ENCODE results near the gene TTC6. TPM values are rescaled to one million over a fixed set of nuclear protein-coding genes. Genes with fewer than 3 reads are reported as not detected.

TTC6 gene
- total RNA-seq, 1 donor, result under 0.01 TPM

GRCh38 chr14:37563189-37563588, 32.2 kb upstream of the TTC6 start:
- H4K20me1 ChIP-seq (ENCODE audit: insufficient read depth, low read length), result no peaks in the 10 kb centered on the region
- H3K79me2 ChIP-seq (ENCODE audit: insufficient read depth, low read length), result no peaks in the 10 kb centered on the region
- DNase-seq (ENCODE audit: insufficient read length, low spot score, missing footprints), result no peak
- no peak overlapping the region for H3K27ac ChIP-seq (ENCODE audit: low read depth, low read length)
- H3K9me3 ChIP-seq (ENCODE audit: low read depth, low read length), result no peaks in the 10 kb centered on the region
- no peak overlapping the region for H2AFZ ChIP-seq (ENCODE audit: low read length)
- no peak overlapping the region for H3K4me2 ChIP-seq (ENCODE audit: insufficient read depth, low read length)
- no peaks in the 10 kb centered on the region for H3K36me3 ChIP-seq (ENCODE audit: insufficient read depth, low read length)
- H3K4me1 ChIP-seq (ENCODE audit: insufficient read depth, low read length), result no peaks in the 10 kb centered on the region
- TF ChIP-seq CTCF (IDR thresholded peaks at IDR 0.05; ENCODE audit: extremely low read depth, low read depth, low read length), result no peak
- H3K4me3 ChIP-seq (ENCODE audit: insufficient read depth, low read length), result no peak overlapping the region
- no peaks in the 10 kb centered on the region for H3K27me3 ChIP-seq (ENCODE audit: insufficient read depth, low read length)

GRCh38 chr14:37565550-37565949, 29.9 kb upstream of the TTC6 start:
- H2AFZ ChIP-seq (ENCODE audit: low read length), result no peak overlapping the region
- H3K36me3 ChIP-seq (ENCODE audit: insufficient read depth, low read length), result no peaks in the 10 kb centered on the region
- no peak for DNase-seq (ENCODE audit: insufficient read length, low spot score, missing footprints)
- no peaks in the 10 kb centered on the region for H3K27me3 ChIP-seq (ENCODE audit: insufficient read depth, low read length)
- no peaks in the 10 kb centered on the region for H4K20me1 ChIP-seq (ENCODE audit: insufficient read depth, low read length)
- no peak for TF ChIP-seq CTCF (IDR thresholded peaks at IDR 0.05; ENCODE audit: extremely low read depth, low read depth, low read length)
- no peak overlapping the region for H3K27ac ChIP-seq (ENCODE audit: low read depth, low read length)
- H3K4me2 ChIP-seq (ENCODE audit: insufficient read depth, low read length), result no peak overlapping the region
- H3K9me3 ChIP-seq (ENCODE audit: low read depth, low read length), result no peaks in the 10 kb centered on the region
- no peaks in the 10 kb centered on the region for H3K79me2 ChIP-seq (ENCODE audit: insufficient read depth, low read length)
- H3K4me3 ChIP-seq (ENCODE audit: insufficient read depth, low read length), result no peak overlapping the region
- no peaks in the 10 kb centered on the region for H3K4me1 ChIP-seq (ENCODE audit: insufficient read depth, low read length)

- H3K36me3 ChIP-seq (ENCODE audit: insufficient read depth, low read length), result no peaks in the 10 kb centered on the region
- no peak overlapping the region for H3K27ac ChIP-seq (ENCODE audit: low read depth, low read length)
- no peak for DNase-seq (ENCODE audit: insufficient read length, low spot score, missing footprints)
- H3K9me3 ChIP-seq (ENCODE audit: low read depth, low read length), result no peaks in the 10 kb centered on the region
- H3K27me3 ChIP-seq (ENCODE audit: insufficient read depth, low read length), result no peaks in the 10 kb centered on the region
- no peak overlapping the region for H3K4me3 ChIP-seq (ENCODE audit: insufficient read depth, low read length)
- no peak overlapping the region for H3K4me2 ChIP-seq (ENCODE audit: insufficient read depth, low read length)
- no peak overlapping the region for H2AFZ ChIP-seq (ENCODE audit: low read length)
- no peaks in the 10 kb centered on the region for H3K79me2 ChIP-seq (ENCODE audit: insufficient read depth, low read length)
- no peak for TF ChIP-seq CTCF (IDR thresholded peaks at IDR 0.05; ENCODE audit: extremely low read depth, low read depth, low read length)
- no peaks in the 10 kb centered on the region for H4K20me1 ChIP-seq (ENCODE audit: insufficient read depth, low read length)
- no peaks in the 10 kb centered on the region for H3K4me1 ChIP-seq (ENCODE audit: insufficient read depth, low read length)
Measured at GRCh38 chr14:37566811-37567371, 28.5 kb upstream of the TTC6 start.

- H3K4me1 ChIP-seq (ENCODE audit: insufficient read depth, low read length), result no peaks in the 10 kb centered on the region
- H2AFZ ChIP-seq (ENCODE audit: low read length), result no peak overlapping the region
- no peak overlapping the region for H3K4me2 ChIP-seq (ENCODE audit: insufficient read depth, low read length)
- H3K36me3 ChIP-seq (ENCODE audit: insufficient read depth, low read length), result no peaks in the 10 kb centered on the region
- TF ChIP-seq CTCF (IDR thresholded peaks at IDR 0.05; ENCODE audit: extremely low read depth, low read depth, low read length), result no peak
- DNase-seq (ENCODE audit: insufficient read length, low spot score, missing footprints), result no peak
- no peaks in the 10 kb centered on the region for H3K27me3 ChIP-seq (ENCODE audit: insufficient read depth, low read length)
- no peak overlapping the region for H3K4me3 ChIP-seq (ENCODE audit: insufficient read depth, low read length)
- no peaks in the 10 kb centered on the region for H3K79me2 ChIP-seq (ENCODE audit: insufficient read depth, low read length)
- H3K27ac ChIP-seq (ENCODE audit: low read depth, low read length), result no peak overlapping the region
- no peaks in the 10 kb centered on the region for H4K20me1 ChIP-seq (ENCODE audit: insufficient read depth, low read length)
- no peaks in the 10 kb centered on the region for H3K9me3 ChIP-seq (ENCODE audit: low read depth, low read length)
Measured at GRCh38 chr14:37569729-37570128, 25.7 kb upstream of the TTC6 start.
